IMR-90 (cell line): ENCODE data around the gene CCDC50. TPM values are rescaled to one million over a fixed set of nuclear protein-coding genes. Genes with fewer than 3 reads are reported as not detected.

Experiments
- ATAC-seq: fragments of 200-7000 bp; cut with Tn5 transposase; 2 replicates; pipeline ENCODE4 v1.9.1; 2020; ENCODE audit warnings: low read depth, mild to moderate bottlenecking, moderate library complexity
- BruUV-seq: library from RNA; stranded (reverse); fragments of 400-500 nt; replicated peaks from 2 replicates; lab custom pipeline; 2021; lab: Mats Ljungman, UMichigan
- CTCF ChIA-PET: fragments of 300-600 bp; formaldehyde crosslinking; extraction: SDS; loops from one replicate; lab custom pipeline; 2021; ENCODE audit warnings: antibody characterized with exemption; lab: Yijun Ruan, JAX
- POLR2A ChIA-PET: fragments of 300-600 bp; sonication (Branson Sonifier 250); formaldehyde crosslinking; loops from one replicate; lab custom pipeline; 2022; ENCODE audit warnings: antibody characterized with exemption; ENCODE audit not compliant: unreplicated experiment; lab: Charles Lee
- DNase-seq: peaks from one replicate; pipeline ENCODE4 v3.0.0; 2013
- H2AFZ ChIP-seq: replicated peaks from 2 replicates; pipeline ENCODE3; 2013; ENCODE audit warnings: low read length, mild to moderate bottlenecking; ENCODE audit not compliant: poor library complexity
- H2AK5ac ChIP-seq: 2 replicates; pipeline ENCODE4 v1.6.1; 2013; ENCODE audit warnings: low read depth, low read length, inconsistent platforms
- H2AK9ac ChIP-seq: replicated peaks from 2 replicates; pipeline ENCODE3; 2013; ENCODE audit warnings: mild to moderate bottlenecking, low read depth, low read length, moderate library complexity; ENCODE audit not compliant: poor library complexity
- H2BK120ac ChIP-seq: 2 replicates; pipeline ENCODE4 v1.6.1; 2013; ENCODE audit warnings: low read depth, low read length, inconsistent platforms
- H2BK15ac ChIP-seq: 3 replicates; pipeline ENCODE4 v1.6.1; 2013; ENCODE audit warnings: low read depth, low read length, inconsistent platforms
- H2BK20ac ChIP-seq: 2 replicates; pipeline ENCODE4 v1.6.1; 2013; ENCODE audit warnings: low read depth, mild to moderate bottlenecking, inconsistent platforms, low read length, moderate library complexity
- H2BK5ac ChIP-seq: 2 replicates; pipeline ENCODE4 v1.6.1; 2013; ENCODE audit warnings: mild to moderate bottlenecking, low read depth, low read length, inconsistent platforms; ENCODE audit not compliant: poor library complexity, severe bottlenecking
- H3K14ac ChIP-seq: replicated peaks from 2 replicates; pipeline ENCODE4 v1.6.1; 2013; ENCODE audit warnings: low read depth, low read length, inconsistent platforms
- H3K18ac ChIP-seq: 2 replicates; pipeline ENCODE4 v1.6.1; 2013; ENCODE audit warnings: low read depth, low read length, control low read depth
- H3K23ac ChIP-seq: 2 replicates; pipeline ENCODE4 v1.6.1; 2013; ENCODE audit warnings: low read depth, low read length, inconsistent platforms
- H3K27ac ChIP-seq: 2 replicates; pipeline ENCODE4 v1.5.1; 2013; ENCODE audit warnings: mild to moderate bottlenecking, control low read depth, low read length; ENCODE audit not compliant: insufficient read depth
- H3K27me3 ChIP-seq: 2 replicates; pipeline ENCODE4 v1.6.1; 2013; ENCODE audit warnings: low read length; ENCODE audit not compliant: control insufficient read depth, insufficient read depth
- H3K36me3 ChIP-seq: 2 replicates; pipeline ENCODE4 v1.6.1; 2013; ENCODE audit warnings: low read length, mixed read lengths; ENCODE audit not compliant: control insufficient read depth, insufficient read depth
- H3K4ac ChIP-seq: 2 replicates; pipeline ENCODE4 v1.6.1; 2013; ENCODE audit warnings: low read depth, low read length, inconsistent platforms
- H3K4me1 ChIP-seq: 2 replicates; pipeline ENCODE4 v1.6.1; 2013; ENCODE audit warnings: low read length, mixed read lengths; ENCODE audit not compliant: control insufficient read depth, insufficient read depth
- H3K4me2 ChIP-seq: 2 replicates; pipeline ENCODE4 v1.6.1; 2013; ENCODE audit warnings: low read depth, mild to moderate bottlenecking, control low read depth, low read length, moderate library complexity
- H3K4me3 ChIP-seq: 2 replicates; pipeline ENCODE4 v1.5.1; 2013; ENCODE audit warnings: low read depth, mild to moderate bottlenecking, control low read depth, low read length, moderate library complexity; ENCODE audit not compliant: insufficient read depth
- H3K56ac ChIP-seq: 2 replicates; pipeline ENCODE4 v1.6.1; 2013; ENCODE audit warnings: low read length, inconsistent platforms; ENCODE audit not compliant: insufficient read depth; ENCODE audit errors: extremely low read depth
- H3K79me1 ChIP-seq, 2 experiments: 2 replicates each; pipeline ENCODE4 v1.6.1; 2013; ENCODE audit warnings: low read length in 2 of 2, inconsistent platforms in 1 of 2, low read depth in 1 of 2
- H3K9ac ChIP-seq: 2 replicates; pipeline ENCODE4 v1.6.1; 2013; ENCODE audit warnings: low read depth, low read length, control low read depth
- H3K9me1 ChIP-seq: 2 replicates; pipeline ENCODE4 v1.6.1; 2013; ENCODE audit warnings: low read length, inconsistent platforms; ENCODE audit not compliant: insufficient read depth
- H3K9me3 ChIP-seq: 2 replicates; pipeline ENCODE4 v1.6.1; 2013; ENCODE audit warnings: low read length; ENCODE audit not compliant: control insufficient read depth, insufficient read depth
- H4K20me1 ChIP-seq: 2 replicates; pipeline ENCODE4 v1.6.1; 2013; ENCODE audit warnings: low read length, inconsistent platforms; ENCODE audit not compliant: insufficient read depth
- H4K5ac ChIP-seq: 2 replicates; pipeline ENCODE4 v1.6.1; 2013; ENCODE audit warnings: mild to moderate bottlenecking, low read depth, low read length, control low read depth
- H4K8ac ChIP-seq, 2 experiments: 2 replicates each; pipeline ENCODE4 v1.6.1; 2013; ENCODE audit warnings: low read depth in 2 of 2, low read length in 2 of 2, control low read depth in 1 of 2, inconsistent platforms in 1 of 2
- H4K91ac ChIP-seq: 2 replicates; pipeline ENCODE4 v1.6.1; 2013; ENCODE audit warnings: low read depth, low read length, inconsistent platforms; ENCODE audit not compliant: insufficient read depth
- BHLHE40 ChIP-seq: fragments of 150-350 bp; IDR thresholded peaks from 2 replicates; pipeline ENCODE4 v1.6.1; 2016; ENCODE audit warnings: mild to moderate bottlenecking, low read depth, low read length
- CEBPB ChIP-seq: IDR thresholded peaks from 2 replicates; pipeline ENCODE4 v1.6.1; 2012; ENCODE audit warnings: low read depth, low read length, improper control_type of control experiment
- CHD1 ChIP-seq: IDR thresholded peaks from 2 replicates; pipeline ENCODE4 v1.6.1; 2012; ENCODE audit warnings: low read depth, low read length, improper control_type of control experiment
- ELK1 ChIP-seq: fragments of 150-350 bp; IDR thresholded peaks from 2 replicates; pipeline ENCODE4 v1.6.1; 2016; ENCODE audit warnings: low read depth, mild to moderate bottlenecking, low read length, moderate library complexity, borderline replicate concordance
- MAFK ChIP-seq: IDR thresholded peaks from 2 replicates; pipeline ENCODE4 v1.6.1; 2012; ENCODE audit warnings: low read depth, low read length, improper control_type of control experiment
- MAZ ChIP-seq: IDR thresholded peaks from 2 replicates; pipeline ENCODE4 v1.6.1; 2012; ENCODE audit warnings: low read depth, mild to moderate bottlenecking, low read length, improper control_type of control experiment, moderate library complexity, borderline replicate concordance
- NFE2L2 ChIP-seq: fragments of 150-350 bp; IDR thresholded peaks from 2 replicates; pipeline ENCODE4 v1.6.1; 2016; ENCODE audit warnings: low read depth, mild to moderate bottlenecking, low read length
- POLR2A ChIP-seq: IDR thresholded peaks from 2 replicates; pipeline ENCODE4 v1.6.1; 2012; ENCODE audit warnings: mild to moderate bottlenecking, low read depth, low read length
- SMC3 ChIP-seq: fragments of 150-350 bp; IDR thresholded peaks from 2 replicates; pipeline ENCODE4 v1.6.1; 2016; ENCODE audit warnings: low read depth, mild to moderate bottlenecking, antibody characterized with exemption, low read length, moderate library complexity
- WGBS, 2 experiments: methylation state at CpG; one replicate each; pipeline versions ENCODE4 v1.1.5 to v1.1.7; 2013; ENCODE audit warnings: missing lambda C conversion rate in 2 of 2; ENCODE audit not compliant: insufficient read length in 1 of 2; ENCODE audit errors: extremely low coverage in 2 of 2; 5-methylcytosine and 5-hydroxymethylcytosine counted together
- dilution Hi-C: fragments of 300-500 bp; cut with HindIII; formaldehyde crosslinking; loops from one replicate; pipeline ENCODE4 v1.14.3; 2018; ENCODE audit warnings: low sequenced_read_pairs; ENCODE audit not compliant: unreplicated experiment
- in situ Hi-C: fragments of 300-500 bp; cut with MboI; formaldehyde crosslinking; loops from 3 replicates; pipeline ENCODE4 v1.14.3; 2019; ENCODE audit warnings: low sequenced_read_pairs, inconsistent platforms, mixed read lengths
- intact Hi-C: fragments of 100-400 bp; cut with micrococcal nuclease; formaldehyde crosslinking; loops from 2 replicates; pipeline ENCODE4 v1.10.0; 2022
- polyA plus RNA-seq, 3 experiments: library from polyadenylated mRNA; depleted of rRNA; stranded (reverse); fragments of >200 nt; gene quantifications; 2 replicates each; pipeline ENCODE4 v1.2.3, GENCODE V29; 2012; ENCODE audit warnings: low replicate concordance in 1 of 3
- total RNA-seq: library from RNA; depleted of rRNA; stranded (reverse); fragments of >200 nt; gene quantifications from 2 replicates; pipeline ENCODE4 v1.2.3, GENCODE V29; 2012
- TF ChIP-seq, protein P1 (sequence below): conservative IDR thresholded peaks from 2 replicates; pipeline ENCODE4 v1.5.1; 2012; ENCODE audit warnings: mild to moderate bottlenecking, low read depth, low read length, improper control_type of control experiment
- TF ChIP-seq, protein P2 (sequence below): fragments of 150-350 bp; IDR thresholded peaks from 2 replicates; pipeline ENCODE4 v1.6.1; 2017; ENCODE audit warnings: mild to moderate bottlenecking, antibody characterized with exemption, low read length, low read depth

The CCDC50 gene
- total and polyA plus RNA-seq, 2 of the 4 experiments (the other 2 are of a cell fraction), result 59.0 to 63.1 TPM

- Histone ChIP-seq H2BK20ac (no peak overlapping the region), H3K4me3 (no peak overlapping the region), H3K27ac (no peak overlapping the region), H3K56ac (no peak overlapping the region), H3K9me1 (peaks cover 10% of the 10 kb centered on the region), H3K9ac (no peak overlapping the region), H4K8ac (no peak overlapping the region), H2BK120ac (no peak overlapping the region), H4K5ac (no peak overlapping the region), H2BK5ac (no peak overlapping the region), H3K9me3 (no peaks in the 10 kb centered on the region), H3K18ac (no peak overlapping the region), H3K36me3 (peaks cover 38% of the 10 kb centered on the region), H3K4me2 (no peak overlapping the region), H4K20me1 (no peaks in the 10 kb centered on the region), H3K14ac (no peak overlapping the region), H2BK15ac (no peak overlapping the region), H3K79me1 (peaks cover 36 to 54% of the 10 kb centered on the region in 2 experiments), H4K91ac (no peak overlapping the region), H2AK5ac (no peak overlapping the region), H3K4me1 (peaks cover 6% of the 10 kb centered on the region), H2AFZ (no peak overlapping the region), H2AK9ac (no peak overlapping the region), H3K23ac (no peak overlapping the region), H3K4ac (no peak overlapping the region), H3K27me3 (no peaks in the 10 kb centered on the region)
- in situ Hi-C loops (no loop called here), dilution Hi-C loops (no loop called here), intact Hi-C loops (no loop called here)
- no TSS peak for BruUV-seq
- ATAC-seq, result no peak
- ChIA-PET CTCF (no interaction called here), POLR2A (no interaction called here)
- WGBS, 2 experiments, result no CpG with 5 or more reads among the region's 2 CpGs
- TF ChIP-seq ELK1, result no peak
- TF ChIP-seq MAFK, result no peak
- no peak for TF ChIP-seq CHD1
- TF ChIP-seq, protein P1, sequence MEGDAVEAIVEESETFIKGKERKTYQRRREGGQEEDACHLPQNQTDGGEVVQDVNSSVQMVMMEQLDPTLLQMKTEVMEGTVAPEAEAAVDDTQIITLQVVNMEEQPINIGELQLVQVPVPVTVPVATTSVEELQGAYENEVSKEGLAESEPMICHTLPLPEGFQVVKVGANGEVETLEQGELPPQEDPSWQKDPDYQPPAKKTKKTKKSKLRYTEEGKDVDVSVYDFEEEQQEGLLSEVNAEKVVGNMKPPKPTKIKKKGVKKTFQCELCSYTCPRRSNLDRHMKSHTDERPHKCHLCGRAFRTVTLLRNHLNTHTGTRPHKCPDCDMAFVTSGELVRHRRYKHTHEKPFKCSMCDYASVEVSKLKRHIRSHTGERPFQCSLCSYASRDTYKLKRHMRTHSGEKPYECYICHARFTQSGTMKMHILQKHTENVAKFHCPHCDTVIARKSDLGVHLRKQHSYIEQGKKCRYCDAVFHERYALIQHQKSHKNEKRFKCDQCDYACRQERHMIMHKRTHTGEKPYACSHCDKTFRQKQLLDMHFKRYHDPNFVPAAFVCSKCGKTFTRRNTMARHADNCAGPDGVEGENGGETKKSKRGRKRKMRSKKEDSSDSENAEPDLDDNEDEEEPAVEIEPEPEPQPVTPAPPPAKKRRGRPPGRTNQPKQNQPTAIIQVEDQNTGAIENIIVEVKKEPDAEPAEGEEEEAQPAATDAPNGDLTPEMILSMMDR, result no peak
- no peak for TF ChIP-seq POLR2A
- no peak for TF ChIP-seq MAZ
- TF ChIP-seq SMC3, result no peak
- TF ChIP-seq NFE2L2, result no peak
- TF ChIP-seq BHLHE40, result no peak
- no peak for TF ChIP-seq CEBPB
- TF ChIP-seq, protein P2, sequence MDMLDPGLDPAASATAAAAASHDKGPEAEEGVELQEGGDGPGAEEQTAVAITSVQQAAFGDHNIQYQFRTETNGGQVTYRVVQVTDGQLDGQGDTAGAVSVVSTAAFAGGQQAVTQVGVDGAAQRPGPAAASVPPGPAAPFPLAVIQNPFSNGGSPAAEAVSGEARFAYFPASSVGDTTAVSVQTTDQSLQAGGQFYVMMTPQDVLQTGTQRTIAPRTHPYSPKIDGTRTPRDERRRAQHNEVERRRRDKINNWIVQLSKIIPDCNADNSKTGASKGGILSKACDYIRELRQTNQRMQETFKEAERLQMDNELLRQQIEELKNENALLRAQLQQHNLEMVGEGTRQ, result no peak
- DNase-seq, result no peak
Measured at GRCh38 chr3:191362524-191363090, 33.4 kb downstream of the CCDC50 start.
